ENCODE results near the gene CD46. TPM values are rescaled to one million over a fixed set of nuclear protein-coding genes. Genes with fewer than 3 reads are reported as not detected.
A peak's percentile ranks its signal among the peaks of the same experiment; 100 is the strongest.

CD46 gene
- polyA plus RNA-seq, 1 donor, result 288 TPM

- peaks cover 3% of the 10 kb centered on the region for H3K36me3 ChIP-seq (ENCODE audit: control insufficient read depth, insufficient read depth, low read length)
- no peak overlapping the region for H3K4me3 ChIP-seq (ENCODE audit: low read length)
- peak in 1 of 2 donors; percentile 40 for DNase-seq
- no peaks in the 10 kb centered on the region for H3K27me3 ChIP-seq (ENCODE audit: control insufficient read depth, insufficient read depth, low read length)
- peaks cover 10% of the 10 kb centered on the region for H3K4me1 ChIP-seq (ENCODE audit: control insufficient read depth, insufficient read depth, low read length)
- H3K9me3 ChIP-seq (ENCODE audit: control insufficient read depth, low read depth, low read length), result no peaks in the 10 kb centered on the region
- WGBS (ENCODE audit: insufficient coverage, low lambda C conversion rate), result no CpG with 5 or more reads among the region's 15 CpGs
- H3K27ac ChIP-seq (ENCODE audit: low read length), result no peak overlapping the region
Measured at GRCh38 chr1:207838156-207839082, 86.6 kb downstream of the CD46 start.

DNA sequence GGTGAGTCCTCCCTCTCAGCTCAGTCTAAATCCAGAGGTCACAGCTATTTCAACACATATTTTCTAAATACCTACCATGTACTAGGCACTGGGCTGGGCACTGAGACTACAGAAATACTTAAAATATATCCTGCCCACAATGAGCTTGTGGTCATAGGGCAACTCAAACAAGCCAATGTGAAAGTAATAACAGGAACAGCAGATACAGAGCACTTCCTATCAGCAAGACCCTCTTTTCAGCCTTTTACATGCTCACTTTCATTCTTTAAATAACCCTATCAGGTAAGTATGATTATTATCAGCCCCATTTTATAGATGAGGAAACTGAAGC, 87.2 kb downstream of the CD46 start:
- DNase-seq, result no peak
- H3K27ac ChIP-seq (ENCODE audit: low read length), result no peak overlapping the region
- H3K4me3 ChIP-seq (ENCODE audit: low read length), result no peak overlapping the region
- peaks cover 3% of the 10 kb centered on the region for H3K36me3 ChIP-seq (ENCODE audit: control insufficient read depth, insufficient read depth, low read length)
- H3K9me3 ChIP-seq (ENCODE audit: control insufficient read depth, low read depth, low read length), result no peaks in the 10 kb centered on the region
- no peaks in the 10 kb centered on the region for H3K27me3 ChIP-seq (ENCODE audit: control insufficient read depth, insufficient read depth, low read length)
- peaks cover 10% of the 10 kb centered on the region for H3K4me1 ChIP-seq (ENCODE audit: control insufficient read depth, insufficient read depth, low read length)

GRCh38 chr1:207840380-207840779, 88.5 kb downstream of the CD46 start:
- Histone ChIP-seq H3K9me3 (ENCODE audit: control insufficient read depth, low read depth, low read length) (no peaks in the 10 kb centered on the region), H3K27ac (ENCODE audit: low read length) (no peak overlapping the region), H3K36me3 (ENCODE audit: control insufficient read depth, insufficient read depth, low read length) (peaks cover 3% of the 10 kb centered on the region), H3K4me1 (ENCODE audit: control insufficient read depth, insufficient read depth, low read length) (peaks cover 10% of the 10 kb centered on the region), H3K4me3 (ENCODE audit: low read length) (no peak overlapping the region), H3K27me3 (ENCODE audit: control insufficient read depth, insufficient read depth, low read length) (no peaks in the 10 kb centered on the region)
- no CpG with 5 or more reads among the region's 2 CpGs for WGBS (ENCODE audit: insufficient coverage, low lambda C conversion rate)
- no peak for DNase-seq

DNA sequence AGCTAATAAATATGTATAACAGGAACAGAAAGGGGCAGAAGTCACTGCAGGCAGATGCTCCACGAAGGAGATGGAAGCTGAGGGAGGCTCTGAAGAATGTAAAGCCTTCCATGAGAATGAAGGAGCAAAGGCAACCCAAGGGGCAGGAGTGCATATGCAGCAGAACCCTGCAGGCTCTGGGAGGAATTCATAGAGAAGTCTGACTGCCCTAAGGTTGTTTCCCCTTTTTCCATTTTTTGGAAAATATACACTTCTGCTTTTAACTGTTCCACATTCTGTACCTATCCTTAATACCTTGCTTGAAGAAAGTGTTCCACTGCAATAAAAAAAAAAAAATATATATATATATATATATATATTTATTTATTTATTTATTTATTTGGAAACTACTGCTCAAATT, 89.4 kb downstream of the CD46 start:
- Histone ChIP-seq H3K36me3 (ENCODE audit: control insufficient read depth, insufficient read depth, low read length) (no peaks in the 10 kb centered on the region), H3K4me1 (ENCODE audit: control insufficient read depth, insufficient read depth, low read length) (peaks cover 8% of the 10 kb centered on the region), H3K27ac (ENCODE audit: low read length) (no peak overlapping the region), H3K27me3 (ENCODE audit: control insufficient read depth, insufficient read depth, low read length) (no peaks in the 10 kb centered on the region), H3K4me3 (ENCODE audit: low read length) (no peak overlapping the region), H3K9me3 (ENCODE audit: control insufficient read depth, low read depth, low read length) (no peaks in the 10 kb centered on the region)
- no peak for DNase-seq
- no CpG with 5 or more reads among the region's 1 CpG for WGBS (ENCODE audit: insufficient coverage, low lambda C conversion rate)

DNA sequence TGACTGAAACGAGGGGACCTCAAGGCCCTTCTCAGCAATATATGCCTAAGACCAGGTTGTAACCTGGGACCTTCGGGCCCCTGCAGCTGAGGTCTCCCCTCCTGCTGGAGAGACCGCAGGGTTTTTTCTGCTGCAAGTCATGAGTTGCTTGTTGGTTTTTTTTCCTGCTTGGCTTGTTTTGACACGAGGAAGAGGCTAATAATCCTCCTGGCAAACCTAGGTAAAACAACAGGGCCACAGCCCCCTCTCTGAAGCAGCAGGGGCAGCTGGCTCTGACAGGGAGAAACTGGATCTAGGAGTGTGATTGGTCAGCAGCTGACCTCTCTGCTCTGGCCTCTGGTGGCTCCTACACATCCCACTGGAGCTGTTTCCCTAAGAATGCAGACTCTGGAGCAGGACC, 90.0 kb downstream of the CD46 start:
- no CpG with 5 or more reads among the region's 4 CpGs for WGBS (ENCODE audit: insufficient coverage, low lambda C conversion rate)
- no peaks in the 10 kb centered on the region for H3K36me3 ChIP-seq (ENCODE audit: control insufficient read depth, insufficient read depth, low read length)
- no peak overlapping the region for H3K4me3 ChIP-seq (ENCODE audit: low read length)
- H3K4me1 ChIP-seq (ENCODE audit: control insufficient read depth, insufficient read depth, low read length), result peaks cover 2% of the 10 kb centered on the region
- no peaks in the 10 kb centered on the region for H3K27me3 ChIP-seq (ENCODE audit: control insufficient read depth, insufficient read depth, low read length)
- no peak for DNase-seq
- no peaks in the 10 kb centered on the region for H3K9me3 ChIP-seq (ENCODE audit: control insufficient read depth, low read depth, low read length)
- no peak overlapping the region for H3K27ac ChIP-seq (ENCODE audit: low read length)

DNA sequence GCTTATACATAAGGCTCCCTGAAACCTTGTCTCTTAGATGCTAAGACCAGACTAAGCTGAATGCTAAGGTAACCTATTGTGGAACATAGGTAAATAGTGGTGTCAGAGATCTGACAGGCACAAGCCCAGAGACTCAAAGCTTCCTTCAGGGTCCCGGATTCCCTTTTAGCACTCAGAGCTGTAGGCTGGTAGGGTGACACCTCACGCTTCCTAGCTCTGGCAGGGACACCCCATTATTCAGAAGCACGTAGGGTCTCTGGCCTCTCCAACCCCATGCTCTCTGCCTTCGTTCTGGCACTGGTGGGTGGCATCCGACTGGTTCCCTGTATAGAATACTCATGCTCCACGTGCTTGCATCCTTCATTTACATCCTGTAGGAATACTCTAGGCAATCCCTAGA, 90.7 kb downstream of the CD46 start:
- H3K27me3 ChIP-seq (ENCODE audit: control insufficient read depth, insufficient read depth, low read length), result no peaks in the 10 kb centered on the region
- H3K4me1 ChIP-seq (ENCODE audit: control insufficient read depth, insufficient read depth, low read length), result no peaks in the 10 kb centered on the region
- no peak overlapping the region for H3K27ac ChIP-seq (ENCODE audit: low read length)
- DNase-seq, result no peak
- no peak overlapping the region for H3K4me3 ChIP-seq (ENCODE audit: low read length)
- no peaks in the 10 kb centered on the region for H3K36me3 ChIP-seq (ENCODE audit: control insufficient read depth, insufficient read depth, low read length)
- no peaks in the 10 kb centered on the region for H3K9me3 ChIP-seq (ENCODE audit: control insufficient read depth, low read depth, low read length)
- no CpG with 5 or more reads among the region's 6 CpGs for WGBS (ENCODE audit: insufficient coverage, low lambda C conversion rate)

GRCh38 chr1:207844371-207844770, 92.5 kb downstream of the CD46 start:
- Histone ChIP-seq H3K36me3 (ENCODE audit: control insufficient read depth, insufficient read depth, low read length) (no peaks in the 10 kb centered on the region), H3K27ac (ENCODE audit: low read length) (no peak overlapping the region), H3K4me1 (ENCODE audit: control insufficient read depth, insufficient read depth, low read length) (peaks cover 14% of the 10 kb centered on the region), H3K4me3 (ENCODE audit: low read length) (no peak overlapping the region), H3K27me3 (ENCODE audit: control insufficient read depth, insufficient read depth, low read length) (no peaks in the 10 kb centered on the region), H3K9me3 (ENCODE audit: control insufficient read depth, low read depth, low read length) (no peaks in the 10 kb centered on the region)
- 86% methylated on average over 2 of the region's 2 CpGs for WGBS (ENCODE audit: insufficient coverage, low lambda C conversion rate)
- DNase-seq, result no peak

Other genes with a start within 250 kb of the CD46 start
- 0.45 TPM for gene CR1L, start 106.9 kb upstream of the CD46 start, polyA plus RNA-seq
- 33.1 TPM for gene CD34, start 159.1 kb downstream of the CD46 start, polyA plus RNA-seq

Measured in large intestine (tissue), 3 donors.